GM21786 (cell line): ENCODE measurements around the gene HNRNPK.

Source experiments
- ATAC-seq: cut with Tn5 transposase; IDR thresholded peaks from one replicate; pipeline ENCODE4 v1.9.1; 2021; ENCODE audit not compliant: unreplicated experiment

HNRNPK gene

GRCh38 chr9:83979812-83980394 lies at the start of gene HNRNPK:
HNRNPK (minus strand) TSS chr9:83980215; CDS start chr9:83978252, 1,963 bp downstream.
- peak; percentile 81 for ATAC-seq

GRCh38 chr9:84027201-84027600 lies 47.2 kb upstream of the HNRNPK start:
- ATAC-seq: no peak

- ATAC-seq: no peak
Measured at GRCh38 chr9:84024041-84024575, 44.1 kb upstream of the HNRNPK start.

- ATAC-seq: no peak
Measured at GRCh38 chr9:84007662-84008061, 27.6 kb upstream of the HNRNPK start.

- ATAC-seq: no peak
Measured at GRCh38 chr9:84003246-84003645, 23.2 kb upstream of the HNRNPK start.

- peak; percentile 71 for ATAC-seq
Measured at GRCh38 chr9:84002344-84002743, 22.3 kb upstream of the HNRNPK start.

GRCh38 chr9:84001621-84002020 lies 21.6 kb upstream of the HNRNPK start:
- no peak for ATAC-seq

- no peak for ATAC-seq
Measured at GRCh38 chr9:84000186-84000585, 20.2 kb upstream of the HNRNPK start.

GRCh38 chr9:83999141-83999918 lies 19.3 kb upstream of the HNRNPK start:
- ATAC-seq: no peak

GRCh38 chr9:83996126-83996525 lies 16.1 kb upstream of the HNRNPK start:
- no peak for ATAC-seq

GRCh38 chr9:83992901-83993300 lies 12.9 kb upstream of the HNRNPK start:
- no peak for ATAC-seq

GRCh38 chr9:83992407-83992806 lies 12.4 kb upstream of the HNRNPK start:
- ATAC-seq: no peak

GRCh38 chr9:83991355-83991754 lies 11.3 kb upstream of the HNRNPK start:
- ATAC-seq: no peak

GRCh38 chr9:83988411-83988810 lies 8.4 kb upstream of the HNRNPK start:
- no peak for ATAC-seq

GRCh38 chr9:83987402-83987791 lies 7.4 kb upstream of the HNRNPK start:
- ATAC-seq: no peak

- no peak for ATAC-seq
Measured at GRCh38 chr9:83986765-83987401, 6.9 kb upstream of the HNRNPK start.

- ATAC-seq: peak; percentile 64
Measured at GRCh38 chr9:83986195-83986594, 6.2 kb upstream of the HNRNPK start.

GRCh38 chr9:83981126-83981871 lies 1.3 kb upstream of the HNRNPK start:
- ATAC-seq: no peak

- ATAC-seq: peak; percentile 65
Measured at GRCh38 chr9:83980395-83981125, 545 bp upstream of the HNRNPK start, which contains the start of gene RMI1. RMI1 (plus strand) TSS chr9:83980805; CDS start chr9:84000987, 20,182 bp downstream.
